ENCODE data around the gene SLC30A7.

The SLC30A7 gene

DNA sequence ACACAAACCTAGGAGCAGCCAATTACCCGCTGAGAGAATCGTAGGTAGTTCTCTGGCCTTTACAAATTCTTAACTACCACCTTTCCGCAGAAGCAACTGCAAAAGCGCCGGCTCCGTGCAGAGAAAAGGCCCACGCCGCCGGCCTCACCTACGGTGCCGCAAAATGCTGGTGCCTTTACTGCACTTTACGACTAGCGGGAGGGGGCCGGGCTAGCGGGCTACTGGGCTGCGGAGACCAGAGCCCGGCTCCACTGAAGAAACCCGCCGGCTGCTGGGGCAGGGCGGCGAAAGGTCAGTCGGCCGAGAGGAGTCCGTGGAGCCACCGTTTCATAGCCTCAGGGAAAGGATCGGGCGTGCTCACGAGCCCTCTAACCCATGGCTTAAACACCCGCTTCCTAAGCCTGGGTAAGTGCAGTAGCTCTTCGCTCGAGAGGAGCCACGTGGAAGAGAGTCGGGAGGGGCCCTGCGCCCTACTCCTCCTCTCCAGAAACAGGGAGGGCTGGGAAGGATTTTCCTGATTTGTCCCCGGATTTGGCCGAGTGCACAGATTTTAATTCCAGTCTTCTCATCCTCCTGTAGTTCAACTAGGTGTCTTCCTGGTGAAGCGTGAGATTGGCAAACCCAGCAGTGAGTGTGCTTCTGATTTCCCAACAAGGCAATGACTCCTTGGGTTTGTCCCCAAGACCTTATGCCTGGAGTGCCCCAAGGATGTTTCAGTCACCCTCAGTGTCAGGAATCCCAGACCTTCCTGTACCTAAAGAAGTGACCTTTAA lies 130.0 kb downstream of the SLC30A7 start, which contains the start of gene DPH5:
TSS of gene DPH5 (minus strand) at position 128 of the 773 bp plus-strand sequence. CDS start 341 bp downstream, outside the sequence.
- DNase-seq (ENCODE audit: low read depth) = peak; percentile 72

DNA sequence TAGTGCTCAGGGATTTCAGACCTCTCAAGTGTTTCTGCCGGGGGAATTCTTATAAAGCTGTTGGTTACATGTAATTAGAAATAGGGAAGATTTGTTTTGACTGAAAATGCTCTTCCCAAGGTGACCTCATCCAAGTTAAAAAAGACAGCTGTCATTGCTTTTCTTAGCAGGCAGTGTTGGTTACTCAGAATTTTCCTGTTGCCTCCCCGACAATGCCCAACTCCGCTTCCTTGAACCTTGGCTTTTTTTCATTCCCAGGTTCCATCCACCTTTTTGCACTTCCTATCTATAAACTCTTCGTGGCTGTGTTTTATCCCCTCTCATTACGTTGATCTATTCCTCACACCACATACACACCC lies 130.5 kb downstream of the SLC30A7 start:
- DNase-seq (ENCODE audit: low read depth) = no peak

DNA sequence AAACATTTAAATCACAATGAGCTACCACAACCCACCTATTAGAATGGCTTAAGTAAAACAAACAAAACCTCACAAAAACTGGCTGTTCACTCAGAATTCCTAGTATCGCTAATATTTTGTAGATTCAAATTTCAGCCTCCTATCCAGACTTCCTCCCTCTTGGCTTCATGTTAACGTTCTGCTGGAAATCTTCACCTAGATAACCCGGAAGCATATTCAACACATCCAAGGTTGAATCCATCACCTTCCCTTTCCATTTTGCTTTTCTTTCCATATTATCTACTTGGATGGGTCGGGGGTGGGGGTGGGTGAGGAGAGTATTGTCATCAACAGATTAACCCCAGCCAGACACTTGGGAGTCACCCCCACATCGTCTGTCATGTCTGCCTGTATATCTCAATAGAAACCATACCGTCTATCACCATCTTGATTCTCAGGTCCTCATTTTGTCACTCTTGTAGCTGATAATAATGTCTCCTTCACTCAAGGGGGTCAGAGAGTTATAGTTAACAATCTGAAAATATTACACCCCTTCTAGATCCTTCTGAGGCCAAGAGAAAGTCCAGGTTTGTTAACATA lies 131.4 kb downstream of the SLC30A7 start:
- no peak for DNase-seq (ENCODE audit: low read depth)

DNA sequence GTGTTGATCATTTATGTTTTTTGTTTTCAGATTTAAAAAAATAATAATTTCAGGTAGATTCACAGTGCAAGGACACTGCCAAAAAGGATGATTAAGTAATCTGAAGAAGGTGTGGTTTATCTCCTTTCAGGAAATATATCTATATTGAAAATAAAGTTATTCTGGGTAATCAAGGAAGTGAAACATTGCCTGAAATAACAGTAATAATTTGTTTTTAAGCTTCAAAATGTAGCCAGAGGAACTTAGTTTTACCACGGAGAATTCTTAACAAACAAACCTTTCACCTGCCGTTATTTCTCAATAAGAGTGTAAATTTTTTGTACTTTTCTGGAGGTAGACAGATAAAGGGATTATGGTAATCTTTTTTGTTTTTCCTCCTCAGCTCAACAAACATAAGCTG lies 132.6 kb downstream of the SLC30A7 start:
- no peak for DNase-seq (ENCODE audit: low read depth)

DNA sequence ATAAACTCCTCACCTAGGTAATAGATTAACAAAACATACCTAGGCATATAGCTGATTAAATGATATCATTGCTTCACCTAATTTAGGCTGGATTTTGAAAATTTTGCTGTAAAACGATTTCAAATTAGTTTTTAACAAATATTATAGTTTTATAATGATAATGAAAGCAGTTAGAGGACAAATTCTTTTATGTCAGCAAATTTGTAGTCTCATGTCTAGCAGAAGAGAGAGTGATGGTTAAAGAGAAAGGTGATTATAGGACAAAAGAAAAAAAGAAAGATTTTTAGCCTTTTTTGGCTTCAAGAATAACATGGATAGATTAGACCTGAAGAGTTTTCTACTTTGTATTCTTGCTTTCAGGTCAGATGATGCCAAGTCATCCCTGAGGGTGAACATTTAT lies 133.3 kb downstream of the SLC30A7 start:
- DNase-seq (ENCODE audit: low read depth) = no peak

- no peak for DNase-seq (ENCODE audit: low read depth)
Observed at GRCh38 chr1:101030881-101031280, 135.0 kb downstream of the SLC30A7 start.

Measured in GM04503 (cell line).